Mesothelial cell of epicardium (in vitro differentiated cells): ENCODE data around the gene ANKRD13D. TPM values are rescaled to one million over a fixed set of nuclear protein-coding genes. Genes with fewer than 3 reads are reported as not detected.

Experiments
- DNase-seq, 2 experiments: peaks; one replicate each; pipeline ENCODE4 v3.0.0; 2021; ENCODE audit warnings: low spot score in 2 of 2; ENCODE audit not compliant: unreplicated experiment in 2 of 2
- H3K27ac Mint-ChIP-seq: 2 replicates; pipeline ENCODE4 v1.8.0; 2021; ENCODE audit warnings: mixed read lengths
- H3K27me3 Mint-ChIP-seq: 2 replicates; pipeline ENCODE4 v1.8.0; 2021; ENCODE audit warnings: low read depth, mixed read lengths
- H3K36me3 Mint-ChIP-seq: 2 replicates; pipeline ENCODE4 v1.8.0; 2021; ENCODE audit warnings: mixed read lengths
- H3K4me1 Mint-ChIP-seq: 2 replicates; pipeline ENCODE4 v1.8.0; 2021; ENCODE audit warnings: mixed read lengths
- H3K4me3 Mint-ChIP-seq: 2 replicates; pipeline ENCODE4 v1.8.0; 2021; ENCODE audit warnings: mild to moderate bottlenecking, moderate library complexity, mixed read lengths
- H3K9me3 Mint-ChIP-seq: 2 replicates; pipeline ENCODE4 v1.8.0; 2021; ENCODE audit warnings: mixed read lengths
- total RNA-seq: library from RNA; stranded (reverse); gene quantifications from 3 replicates; pipeline ENCODE4 v1.2.1, GENCODE V29; 2021
- TF ChIP-seq, protein P1 (sequence below): fragments of 200-600 bp; sonication (generic); IDR thresholded peaks from one replicate; pipeline ENCODE4 v1.5.0; 2021; ENCODE audit warnings: antibody characterized with exemption; ENCODE audit not compliant: unreplicated experiment

Gene ANKRD13D
- total RNA-seq, 1 donor from 2014 or later: 76.5 TPM

DNA sequence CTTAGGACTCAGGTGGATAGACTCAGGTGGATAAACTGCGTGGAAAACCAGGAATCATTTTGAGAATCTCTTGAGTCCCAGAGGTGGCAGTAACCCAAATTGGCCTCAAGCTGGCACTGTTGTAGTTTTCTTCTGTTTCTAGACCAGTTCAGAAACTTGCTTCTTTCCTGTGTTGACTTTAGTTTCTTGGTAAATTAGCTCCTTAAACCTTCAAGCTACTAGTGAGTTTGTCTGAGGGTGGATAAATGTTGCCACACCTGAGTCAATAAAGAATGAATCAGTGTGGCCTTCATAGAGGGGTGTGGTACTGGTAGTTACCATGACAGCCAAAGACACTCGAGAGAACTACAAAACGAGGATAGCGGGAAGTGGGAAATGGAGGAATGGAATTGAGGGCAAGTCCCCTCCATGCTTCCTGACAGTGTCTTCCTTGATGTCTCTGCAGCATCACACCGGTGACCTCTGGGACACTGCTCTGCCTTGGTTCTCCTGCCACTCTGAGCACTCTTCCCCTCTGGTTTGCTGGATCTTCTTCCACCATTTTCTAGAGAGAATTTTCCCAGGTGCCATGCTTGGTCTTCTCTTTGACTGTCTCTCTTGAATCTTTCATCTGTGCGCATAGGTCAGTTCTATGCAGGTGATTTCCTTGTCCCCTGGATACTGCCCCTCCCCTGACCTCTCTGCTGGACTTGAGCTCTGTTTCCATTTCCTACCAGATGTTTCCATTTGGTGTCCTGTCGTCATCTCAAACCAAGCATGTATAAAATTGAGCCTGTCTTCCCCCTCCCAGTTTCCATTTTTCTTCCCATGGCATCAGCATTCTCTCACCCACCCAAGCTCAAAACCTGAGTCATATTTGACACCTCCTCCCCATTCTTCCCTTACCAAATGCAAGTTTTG, 57.1 kb downstream of the ANKRD13D start:
- peak overlapping the region; percentile 24 for H3K27ac Mint-ChIP-seq
- H3K4me3 Mint-ChIP-seq: no peak overlapping the region
- DNase-seq: no peak

DNA sequence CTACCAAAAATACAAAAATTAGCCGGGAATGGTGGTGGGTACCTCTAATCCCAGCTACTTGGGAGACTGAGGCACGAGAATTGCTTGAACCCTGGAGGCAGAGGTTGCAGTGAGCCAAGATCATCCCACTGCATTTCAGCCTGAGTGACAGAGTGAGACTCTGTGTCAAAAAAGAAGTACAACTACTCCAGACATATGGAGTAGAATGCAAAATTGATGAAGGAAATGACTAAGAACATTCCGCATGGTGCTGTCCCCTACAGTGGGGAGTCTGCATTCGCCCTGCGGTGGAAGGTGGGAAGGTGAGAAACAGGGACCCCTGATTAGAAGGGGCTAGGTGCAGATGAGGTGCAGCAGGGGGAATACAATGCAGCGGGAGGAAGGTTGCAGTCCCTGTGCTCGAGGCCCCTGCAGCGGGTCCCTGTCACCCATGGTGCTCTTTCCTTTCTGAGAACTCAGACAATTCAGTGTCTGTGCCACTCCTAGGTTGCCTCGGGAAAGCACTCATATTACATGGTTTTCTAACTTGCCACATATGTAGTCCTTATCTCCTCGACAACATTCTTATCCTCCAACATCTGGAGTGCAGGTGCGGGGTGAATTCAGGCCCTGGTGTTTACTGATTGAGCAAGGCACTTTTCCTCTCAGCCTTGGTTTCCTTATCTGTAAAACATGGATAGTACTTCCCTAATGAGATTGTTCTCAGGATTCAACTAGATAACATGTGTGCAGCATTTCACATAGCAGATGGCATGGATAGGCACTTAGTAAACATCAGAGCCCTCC, 59.1 kb downstream of the ANKRD13D start:
- no peak overlapping the region for H3K4me3 Mint-ChIP-seq
- no peak for DNase-seq
- H3K27me3 Mint-ChIP-seq: no peaks in the 10 kb centered on the region
- H3K9me3 Mint-ChIP-seq: no peaks in the 10 kb centered on the region
- no peak overlapping the region for H3K27ac Mint-ChIP-seq
- H3K4me1 Mint-ChIP-seq: peaks cover 14% of the 10 kb centered on the region
- TF ChIP-seq, protein P1, sequence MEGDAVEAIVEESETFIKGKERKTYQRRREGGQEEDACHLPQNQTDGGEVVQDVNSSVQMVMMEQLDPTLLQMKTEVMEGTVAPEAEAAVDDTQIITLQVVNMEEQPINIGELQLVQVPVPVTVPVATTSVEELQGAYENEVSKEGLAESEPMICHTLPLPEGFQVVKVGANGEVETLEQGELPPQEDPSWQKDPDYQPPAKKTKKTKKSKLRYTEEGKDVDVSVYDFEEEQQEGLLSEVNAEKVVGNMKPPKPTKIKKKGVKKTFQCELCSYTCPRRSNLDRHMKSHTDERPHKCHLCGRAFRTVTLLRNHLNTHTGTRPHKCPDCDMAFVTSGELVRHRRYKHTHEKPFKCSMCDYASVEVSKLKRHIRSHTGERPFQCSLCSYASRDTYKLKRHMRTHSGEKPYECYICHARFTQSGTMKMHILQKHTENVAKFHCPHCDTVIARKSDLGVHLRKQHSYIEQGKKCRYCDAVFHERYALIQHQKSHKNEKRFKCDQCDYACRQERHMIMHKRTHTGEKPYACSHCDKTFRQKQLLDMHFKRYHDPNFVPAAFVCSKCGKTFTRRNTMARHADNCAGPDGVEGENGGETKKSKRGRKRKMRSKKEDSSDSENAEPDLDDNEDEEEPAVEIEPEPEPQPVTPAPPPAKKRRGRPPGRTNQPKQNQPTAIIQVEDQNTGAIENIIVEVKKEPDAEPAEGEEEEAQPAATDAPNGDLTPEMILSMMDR: no peak
- H3K36me3 Mint-ChIP-seq: no peaks in the 10 kb centered on the region

More for the DNA sequence above, 57.1 kb downstream of the ANKRD13D start:
- TF ChIP-seq, protein P1: peak; percentile 50
- peaks cover 3% of the 10 kb centered on the region for H3K4me1 Mint-ChIP-seq
- peaks cover 1% of the 10 kb centered on the region for H3K36me3 Mint-ChIP-seq
- no peaks in the 10 kb centered on the region for H3K27me3 Mint-ChIP-seq
- H3K9me3 Mint-ChIP-seq: peaks cover 8% of the 10 kb centered on the region

DNA sequence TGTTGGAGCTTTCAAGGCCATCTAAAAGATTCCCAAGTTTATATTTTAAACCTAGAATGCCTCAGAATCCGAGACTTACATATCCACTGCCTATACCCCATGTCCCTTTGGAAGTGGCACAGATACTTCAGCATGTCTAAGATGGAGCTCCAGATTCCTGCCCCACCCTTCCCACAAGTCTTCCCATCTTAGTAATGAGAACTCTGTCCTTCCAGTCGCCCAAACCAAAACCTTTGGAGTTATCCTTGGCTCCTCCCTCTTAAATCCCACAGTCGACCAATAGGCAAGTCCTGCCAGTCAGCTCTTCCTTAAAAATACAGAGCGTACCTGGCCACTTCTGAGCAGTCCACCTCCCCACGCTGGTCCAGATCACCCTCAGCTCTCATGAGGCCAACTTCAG, 59.9 kb downstream of the ANKRD13D start:
- Mint-ChIP-seq H3K9me3 (no peaks in the 10 kb centered on the region), H3K4me1 (peaks cover 20% of the 10 kb centered on the region), H3K27ac (no peak overlapping the region), H3K27me3 (no peaks in the 10 kb centered on the region), H3K4me3 (no peak overlapping the region), H3K36me3 (no peaks in the 10 kb centered on the region)
- TF ChIP-seq, protein P1: no peak
- no peak for DNase-seq

DNA sequence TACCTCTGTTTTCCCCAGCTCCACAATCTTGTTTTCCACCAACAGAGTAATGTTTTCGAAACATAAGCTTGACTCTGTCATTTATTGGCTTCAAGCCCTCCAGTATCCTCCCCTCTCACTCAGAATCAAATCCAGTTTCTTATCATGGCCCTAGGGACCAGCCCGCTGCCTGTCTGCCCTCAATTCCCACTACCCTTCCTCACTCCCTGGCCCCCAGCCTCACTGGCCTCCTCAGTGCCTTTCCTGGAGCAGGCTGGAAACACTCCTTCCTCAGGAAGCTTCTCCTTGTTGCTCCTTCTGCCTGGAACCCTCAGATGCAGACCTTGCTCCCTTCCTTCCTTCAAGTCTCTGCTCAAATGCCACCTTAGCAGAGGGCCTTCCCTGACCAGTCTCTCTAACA, 60.4 kb downstream of the ANKRD13D start:
- no peak for DNase-seq
- H3K4me3 Mint-ChIP-seq: no peak overlapping the region
- no peaks in the 10 kb centered on the region for H3K9me3 Mint-ChIP-seq
- peaks cover 24% of the 10 kb centered on the region for H3K4me1 Mint-ChIP-seq
- H3K27me3 Mint-ChIP-seq: no peaks in the 10 kb centered on the region
- TF ChIP-seq, protein P1: no peak
- H3K27ac Mint-ChIP-seq: no peak overlapping the region
- no peaks in the 10 kb centered on the region for H3K36me3 Mint-ChIP-seq

DNA sequence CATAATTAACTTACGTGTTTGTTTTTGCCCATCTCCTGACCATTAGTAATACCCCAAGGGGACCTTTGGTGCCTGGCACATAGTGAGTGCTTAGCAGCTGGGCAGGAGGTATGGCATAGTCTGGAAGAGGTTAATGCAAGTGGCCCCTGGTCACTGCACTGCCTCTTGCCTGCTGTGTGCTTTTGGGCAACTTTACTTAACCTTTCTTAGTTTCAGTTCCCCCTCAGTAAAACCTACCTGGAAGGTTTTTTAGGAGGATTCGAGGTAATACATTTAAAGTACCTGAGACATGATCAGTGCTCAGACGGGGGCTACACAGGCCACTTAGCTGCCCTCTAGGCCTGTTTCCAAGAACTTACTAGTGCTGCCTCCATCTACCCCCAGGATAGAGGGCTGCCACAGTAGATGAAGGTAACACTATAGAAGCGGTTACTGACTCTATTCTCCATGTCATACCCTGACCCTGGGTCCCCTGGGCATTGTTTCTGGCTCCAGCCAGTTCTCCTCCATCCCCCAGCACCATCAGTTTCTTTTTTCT, 60.9 kb downstream of the ANKRD13D start:
- Mint-ChIP-seq H3K9me3 (no peaks in the 10 kb centered on the region), H3K36me3 (no peaks in the 10 kb centered on the region), H3K4me3 (no peak overlapping the region), H3K4me1 (peaks cover 29% of the 10 kb centered on the region), H3K27me3 (no peaks in the 10 kb centered on the region), H3K27ac (no peak overlapping the region)
- no peak for DNase-seq
- TF ChIP-seq, protein P1: no peak
